HT-29 (cell line): ENCODE measurements around the gene ZP1. TPM values are rescaled to one million over a fixed set of nuclear protein-coding genes. Genes with fewer than 3 reads are reported as not detected.
A peak's percentile ranks its signal among the peaks of the same experiment; 100 is the strongest.

Experiments used
- DNase-seq: peaks from one replicate; pipeline ENCODE4 v3.0.0-alpha.2; 2015; ENCODE audit warnings: low spot score
- total RNA-seq: library from RNA; depleted of rRNA; stranded (reverse); fragments of >200 nt; shearing (Covaris generic); gene quantifications from 2 replicates; pipeline ENCODE4 v1.2.3, GENCODE V29; 2014

ZP1 gene
- total RNA-seq, 1 experiment from 2014 or later: not detected

DNA sequence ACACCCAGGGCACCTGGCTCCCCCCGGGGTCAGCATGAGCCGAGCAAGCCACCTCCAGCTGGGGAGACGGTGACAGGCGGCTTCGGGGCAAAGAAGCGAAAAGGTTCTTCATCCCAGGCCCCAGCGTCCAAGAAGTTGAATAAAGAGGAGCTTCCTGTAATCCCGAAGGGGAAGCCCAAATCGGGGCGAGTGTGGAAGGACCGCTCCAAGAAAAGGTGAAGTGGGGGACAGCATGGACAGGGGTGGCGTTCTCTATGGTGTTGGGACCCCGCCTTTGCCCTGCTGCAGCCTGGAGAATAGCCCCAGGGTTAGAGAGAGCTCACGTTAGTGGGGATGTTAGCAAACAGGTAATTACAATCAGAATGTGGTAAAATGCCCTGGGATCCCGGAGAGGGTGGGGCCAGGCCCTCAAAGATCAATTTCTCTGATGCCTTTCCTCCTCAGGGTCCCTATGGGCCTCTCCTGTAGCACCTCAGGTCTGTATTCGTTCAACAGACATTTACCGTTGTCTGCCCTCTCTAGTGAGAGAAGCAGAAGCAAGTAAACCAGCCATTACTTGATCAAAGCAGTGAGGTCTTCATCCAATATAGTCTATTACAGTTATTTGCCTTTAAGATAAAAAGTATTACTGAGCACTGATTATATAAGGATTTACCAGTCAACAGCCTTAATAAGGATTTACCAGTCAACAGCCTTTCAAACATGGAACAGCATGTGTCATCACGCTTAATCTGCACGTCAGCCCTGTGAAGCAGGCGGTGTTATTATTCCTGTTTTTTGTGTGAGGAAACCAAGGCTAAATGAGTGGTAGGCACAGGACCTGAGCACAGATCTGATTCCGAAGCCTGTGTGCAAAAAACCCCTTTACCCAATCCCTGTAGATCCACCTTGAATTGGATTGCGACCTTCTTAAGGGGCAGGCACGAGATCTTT is 24.4 kb upstream of the ZP1 start:
- peak; percentile 17 for DNase-seq

- no peak for DNase-seq
These were observed 23.1 kb upstream of the ZP1 start for GRCh38 chr11:60844045-60844869.

DNA sequence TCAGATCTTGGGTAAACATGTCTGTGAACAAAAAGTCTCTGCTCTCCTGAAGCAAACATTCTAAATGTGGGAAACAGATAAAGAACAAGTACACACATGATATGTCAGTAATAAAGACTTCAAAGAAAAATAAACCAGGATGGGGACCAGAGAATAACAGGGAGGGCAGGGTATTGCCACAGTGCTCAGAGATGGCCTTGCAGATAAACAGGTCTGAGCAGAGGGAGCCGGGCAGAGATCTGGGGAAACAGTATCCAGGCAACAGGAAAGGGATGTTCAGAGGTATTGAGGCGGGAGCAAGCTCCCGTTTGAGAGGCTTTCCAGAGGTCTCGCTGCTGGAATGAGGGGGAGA is 22.5 kb upstream of the ZP1 start:
- DNase-seq: no peak

- no peak for DNase-seq
These were observed 22.0 kb upstream of the ZP1 start for GRCh38 chr11:60845338-60845737.

DNA sequence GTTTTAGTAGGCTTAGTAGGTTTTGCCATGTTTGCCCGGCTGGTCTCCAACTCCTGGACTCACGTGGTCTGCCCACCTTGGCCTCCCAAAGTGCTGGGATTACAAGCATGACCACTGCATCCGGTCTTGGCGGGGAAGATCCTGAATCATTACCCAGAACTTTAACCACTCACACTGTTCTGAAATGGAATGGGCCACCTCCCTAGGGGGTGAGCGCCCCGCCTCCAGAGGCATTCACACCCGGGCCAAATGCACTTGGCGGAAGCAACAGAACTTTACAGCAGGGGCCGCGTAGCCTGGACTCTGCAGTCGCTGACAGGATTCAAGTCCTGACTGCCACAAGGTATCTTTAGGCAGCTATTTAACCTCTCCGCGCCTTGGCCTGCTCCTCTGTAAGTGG is 20.1 kb upstream of the ZP1 start:
- no peak for DNase-seq

DNA sequence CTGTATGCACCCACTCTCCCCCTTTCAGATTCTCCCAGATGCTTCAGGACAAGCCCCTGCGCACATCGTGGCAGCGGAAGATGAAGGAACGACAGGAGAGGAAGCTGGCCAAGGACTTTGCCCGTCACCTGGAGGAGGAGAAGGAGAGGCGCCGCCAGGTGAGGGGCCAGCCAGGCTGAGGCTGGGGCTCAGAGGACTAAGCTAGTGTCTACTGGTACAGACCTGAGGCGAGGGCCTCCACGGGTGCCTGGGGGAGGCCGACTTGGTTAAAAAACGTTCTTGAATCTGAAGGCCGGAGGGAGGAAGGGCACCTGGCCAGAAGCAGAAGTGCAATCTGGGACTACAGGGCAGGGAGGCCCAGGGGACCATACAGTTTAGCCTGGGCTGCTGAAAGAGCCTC is 19.4 kb upstream of the ZP1 start:
- DNase-seq: no peak

- no peak for DNase-seq
These were observed 18.6 kb upstream of the ZP1 start for GRCh38 chr11:60848714-60849151.

GRCh38 chr11:60849641-60850520 is 17.5 kb upstream of the ZP1 start:
- no peak for DNase-seq

DNA sequence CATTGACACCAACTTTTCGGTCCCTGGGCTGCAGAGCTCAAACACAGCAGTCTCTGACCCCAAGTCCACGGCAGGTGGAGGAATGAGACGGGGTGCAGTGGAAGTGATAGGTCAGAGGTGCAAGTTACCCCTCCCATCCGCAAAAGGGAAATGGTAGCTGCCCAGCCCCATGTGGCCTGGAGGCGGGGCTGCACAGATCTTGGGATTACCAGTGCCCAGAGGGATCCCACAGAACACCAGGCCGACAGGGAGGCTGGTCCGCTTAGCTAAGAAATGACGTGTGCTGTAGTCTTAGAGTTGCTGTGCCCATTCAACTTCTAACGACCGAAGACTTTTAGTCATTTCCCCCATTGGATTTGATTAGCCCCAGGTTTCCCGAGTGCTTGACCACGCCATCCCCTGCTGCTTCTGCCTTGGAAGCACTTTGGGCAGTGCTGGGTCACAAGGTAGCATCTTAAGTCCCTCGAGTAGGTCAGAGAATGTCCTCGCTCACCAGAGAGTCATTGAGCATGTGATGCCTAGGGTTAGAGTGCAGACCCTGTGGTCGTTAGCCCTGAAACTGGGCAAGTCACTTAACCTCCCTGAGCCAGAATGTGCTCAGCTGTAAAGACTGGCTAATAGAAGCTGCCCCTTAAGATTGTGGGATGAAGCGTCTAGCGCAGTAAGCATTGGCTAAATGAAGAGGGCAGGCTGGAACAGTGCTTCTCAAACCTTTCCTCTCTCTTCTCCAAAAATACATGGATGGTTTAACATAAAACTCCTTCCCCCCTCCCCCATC is 15.8 kb upstream of the ZP1 start:
- no peak for DNase-seq

GRCh38 chr11:60852117-60852981 is 15.0 kb upstream of the ZP1 start:
- peak; percentile 83 for DNase-seq

DNA sequence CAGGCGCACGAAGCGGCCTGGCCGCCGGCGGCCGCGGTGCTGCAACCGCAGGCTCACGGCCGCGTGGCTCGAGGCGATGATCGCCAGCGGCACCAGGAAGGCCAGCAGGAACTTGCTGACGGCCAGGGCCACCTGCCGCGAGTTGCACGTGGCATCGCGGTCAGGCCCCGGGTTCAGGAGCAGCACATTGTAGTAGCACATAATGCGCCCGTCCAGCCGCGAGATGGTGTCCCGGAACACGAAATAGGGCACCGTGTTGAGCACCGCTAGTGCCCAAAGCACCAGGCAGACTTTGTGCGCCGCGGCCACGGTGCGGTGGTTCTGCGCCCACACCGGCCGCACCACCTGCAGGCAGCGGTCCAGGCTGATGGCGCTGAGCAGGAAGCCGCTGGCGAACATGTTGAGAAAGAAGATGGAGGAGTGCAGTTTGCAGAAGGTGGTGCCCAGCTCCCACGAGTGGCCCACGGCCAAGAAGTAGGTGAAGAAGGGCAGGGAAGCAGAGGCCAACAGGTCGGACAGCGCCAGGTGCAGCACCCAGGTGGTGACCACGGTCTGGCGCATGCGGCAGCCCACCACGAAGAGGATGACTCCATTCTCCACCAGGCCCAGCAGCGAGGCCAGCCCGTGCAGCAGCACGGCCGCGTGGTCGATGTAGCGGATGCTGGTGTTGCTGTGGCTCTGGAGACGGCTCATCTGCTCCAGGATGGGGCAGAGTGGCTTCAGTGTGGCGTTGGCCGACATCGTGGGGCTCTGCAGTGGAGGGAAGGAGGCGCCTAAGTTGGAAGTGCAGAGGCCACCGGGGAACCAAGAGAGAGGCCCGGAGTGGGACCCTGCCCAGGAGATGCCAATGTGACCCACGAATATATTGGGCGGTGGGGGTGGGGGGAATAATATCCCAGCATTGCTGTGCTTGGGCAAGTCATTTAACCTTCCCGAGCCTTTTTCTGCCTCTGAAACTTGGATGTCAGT is 14.1 kb upstream of the ZP1 start:
- no peak for DNase-seq

DNA sequence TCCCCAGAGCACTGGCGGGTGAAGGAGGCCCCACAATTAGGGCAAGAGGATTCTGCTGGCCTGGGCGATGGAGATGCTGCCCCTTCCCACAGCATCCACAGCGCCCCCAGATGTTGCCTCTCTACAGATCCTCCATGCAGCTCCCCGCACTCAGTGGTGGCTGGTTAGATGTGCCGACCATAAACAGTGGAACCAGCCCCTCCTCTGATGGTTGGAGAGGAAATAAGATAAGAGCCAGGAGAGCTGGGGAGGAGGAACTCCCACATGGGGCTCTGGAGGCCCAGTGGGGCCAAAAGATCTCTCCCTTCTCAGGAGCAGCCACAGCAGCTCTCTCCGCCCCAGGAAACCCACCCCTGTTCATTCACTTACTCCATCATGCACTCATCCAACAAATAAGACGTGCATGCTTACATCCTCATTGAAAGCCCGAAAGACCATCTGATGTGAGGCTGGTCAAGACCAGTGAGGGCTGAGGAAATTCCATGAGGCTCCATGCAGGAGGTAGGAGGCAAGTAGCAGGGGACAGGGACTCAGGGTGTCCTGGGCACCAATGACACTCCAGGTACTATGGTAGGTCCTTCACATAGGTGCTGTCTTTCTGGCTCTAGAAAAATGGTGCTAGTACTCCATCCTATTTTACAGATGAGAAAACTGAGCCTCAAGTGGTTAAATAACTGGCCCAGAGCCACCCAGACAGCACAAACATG is 13.0 kb upstream of the ZP1 start:
- DNase-seq: no peak

DNA sequence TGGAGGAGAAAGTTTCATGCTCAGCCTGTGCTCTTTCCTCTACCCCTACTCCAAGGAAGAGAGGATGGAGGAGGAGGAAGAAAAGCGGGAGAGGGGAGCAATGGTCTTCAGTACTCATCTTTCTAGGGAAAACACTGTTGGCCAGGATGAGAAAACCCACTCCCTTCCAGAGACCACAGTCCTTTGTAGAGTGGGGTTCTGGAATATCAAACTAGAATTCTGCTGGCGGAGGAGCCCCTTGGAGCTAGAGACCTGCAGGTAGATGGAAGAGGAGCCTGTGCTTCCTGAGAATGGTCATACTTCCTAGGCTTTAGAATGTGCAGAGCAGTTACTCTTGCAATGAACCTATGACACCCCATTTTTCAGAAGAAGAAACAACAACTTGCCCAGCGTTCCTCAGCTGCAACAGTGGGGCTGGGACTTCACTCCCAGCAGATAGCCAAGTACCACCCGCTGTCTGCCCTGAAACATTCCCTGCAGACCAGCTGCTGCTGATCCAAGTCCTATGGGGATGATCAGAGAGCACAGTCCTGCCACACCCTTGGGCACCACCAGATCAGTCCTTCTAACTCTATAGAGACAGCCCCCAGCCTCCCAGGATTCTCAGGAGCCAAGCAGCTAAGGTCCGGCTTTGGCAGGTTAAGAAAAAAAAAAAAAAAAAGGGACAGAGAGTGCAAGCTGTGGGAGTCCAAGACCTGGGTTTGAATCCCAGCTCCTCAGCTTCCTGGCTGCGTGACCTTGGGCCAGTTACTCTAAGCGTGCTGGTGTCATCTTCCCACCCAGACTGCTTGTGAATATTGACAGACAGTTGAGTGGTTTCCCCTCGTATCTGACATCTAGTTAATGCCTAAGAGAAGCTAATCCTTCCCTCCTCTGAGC is 12.3 kb upstream of the ZP1 start:
- no peak for DNase-seq

- no peak for DNase-seq
These were observed 11.4 kb upstream of the ZP1 start, which contains the start of gene PTGDR2 for GRCh38 chr11:60855726-60856633. Gene PTGDR2 (minus strand): TSS chr11:60855950. CDS start chr11:60853722, 2,228 bp downstream.

- no peak for DNase-seq
These were observed 9.7 kb upstream of the ZP1 start for GRCh38 chr11:60857378-60858232.
